HCT116 (cell line): ENCODE data around the gene NDC1. TPM values are rescaled to one million over a fixed set of nuclear protein-coding genes. Genes with fewer than 3 reads are reported as not detected.

Source experiments
- ATAC-seq: fragments of 200-7000 bp; cut with Tn5 transposase; 2 replicates; pipeline ENCODE4 v1.9.1; 2020; ENCODE audit warnings: mild to moderate bottlenecking, moderate library complexity
- BruUV-seq: library from RNA; stranded (reverse); fragments of 400-500 nt; replicated peaks from 2 replicates; lab custom pipeline; 2021; lab: Mats Ljungman, UMichigan
- CTCF ChIA-PET: fragments of 300-600 bp; sonication (Branson Sonifier 250); formaldehyde crosslinking; loops from one replicate; lab custom pipeline; 2021; ENCODE audit warnings: antibody characterized with exemption; lab: Charles Lee
- POLR2A ChIA-PET: fragments of 300-600, 350-600 bp; sonication (Branson Sonifier 250); formaldehyde crosslinking; loops from one replicate; lab custom pipeline; 2021; ENCODE audit warnings: antibody characterized with exemption; lab: Charles Lee
- RAD21 ChIA-PET, 2 experiments: fragments of 300-600 bp; sonication (Branson Sonifier 250); formaldehyde crosslinking; loops; one replicate each; lab custom pipeline; 2023; ENCODE audit warnings: low total read pairs in 2 of 2; ENCODE audit not compliant: uncharacterized antibody in 2 of 2, unreplicated experiment in 2 of 2, low non-redundant PET in 1 of 2; lab: Charles Lee
- DNase-seq: peaks from one replicate; pipeline ENCODE4 v3.0.0-alpha.2; 2010; ENCODE audit warnings: low read depth, low spot score
- H2AFZ ChIP-seq: fragments of 200-600 bp; shearing (Covaris generic), sonication (generic); 2 replicates; pipeline ENCODE4 v1.6.1; 2017; ENCODE audit warnings: low read depth, mixed run types, mixed read lengths, antibody characterized with exemption, low read length; ENCODE audit not compliant: poor library complexity, severe bottlenecking
- H3K27ac ChIP-seq: 2 replicates; pipeline ENCODE4 v1.5.1; 2012; ENCODE audit warnings: low read depth, low read length
- H3K27me3 ChIP-seq: fragments of 200-600 bp; sonication (generic); 2 replicates; pipeline ENCODE4 v1.6.1; 2016; ENCODE audit warnings: mixed run types, low read length, mixed read lengths; ENCODE audit not compliant: insufficient read depth
- H3K36me3 ChIP-seq, 2 experiments: fragments of 200-500 bp in 1 of 2; fragments of 200-600 bp in 1 of 2; sonication (Bioruptor generic) in 1 of 2; sonication (generic) in 1 of 2; 2 replicates each; pipeline versions ENCODE4 v1.5.1 to v1.6.1; 2014 to 2016; ENCODE audit warnings: low read length in 2 of 2, inconsistent platforms in 1 of 2, mixed read lengths in 1 of 2, mixed run types in 1 of 2; ENCODE audit not compliant: insufficient read depth in 2 of 2, control insufficient read depth in 1 of 2
- H3K4me1 ChIP-seq, 2 experiments: fragments of 200-600 bp in 1 of 2; sonication (generic) in 1 of 2; 2 replicates each; pipeline versions ENCODE4 v1.5.1 to v1.6.1; 2012 to 2017; ENCODE audit warnings: low read length in 2 of 2, inconsistent platforms in 1 of 2, mild to moderate bottlenecking in 1 of 2, mixed read lengths in 1 of 2, mixed run types in 1 of 2, moderate library complexity in 1 of 2; ENCODE audit not compliant: insufficient read depth in 2 of 2, control insufficient read depth in 1 of 2
- H3K4me2 ChIP-seq: fragments of 200-600 bp; sonication (generic); 2 replicates; pipeline ENCODE4 v1.6.1; 2017; ENCODE audit warnings: mixed run types, low read length, mixed read lengths
- H3K4me3 ChIP-seq, 2 experiments: fragments of 200-600 bp in 1 of 2; sonication (generic) in 1 of 2; replicated peaks in 1 of 2; 2 replicates each; pipeline ENCODE4 v1.5.1; 2011 to 2016; ENCODE audit warnings: low read length in 2 of 2, control low read depth in 1 of 2, low read depth in 1 of 2, mild to moderate bottlenecking in 1 of 2, mixed read lengths in 1 of 2, mixed run types in 1 of 2
- H3K79me2 ChIP-seq: fragments of 200-600 bp; sonication (generic); 2 replicates; pipeline ENCODE4 v1.6.1; 2017; ENCODE audit warnings: mild to moderate bottlenecking, mixed run types, low read length, moderate library complexity, mixed read lengths; ENCODE audit not compliant: insufficient read depth
- H3K9ac ChIP-seq: fragments of 200-600 bp; sonication (generic); 2 replicates; pipeline ENCODE4 v1.6.1; 2016; ENCODE audit warnings: low read length, mixed read lengths
- H3K9me2 ChIP-seq: fragments of 200-600 bp; sonication (generic), shearing (Covaris generic); 2 replicates; pipeline ENCODE4 v1.6.1; 2017; ENCODE audit warnings: mixed run types, mild to moderate bottlenecking, moderate library complexity; ENCODE audit not compliant: insufficient read depth
- H3K9me3 ChIP-seq, 2 experiments: fragments of 200-500 bp in 1 of 2; fragments of 200-600 bp in 1 of 2; sonication (Bioruptor generic) in 1 of 2; sonication (generic) in 1 of 2; 2 replicates each; pipeline ENCODE4 v1.6.1; 2014 to 2017; ENCODE audit warnings: low read length in 2 of 2, mixed read lengths in 2 of 2, inconsistent platforms in 1 of 2, low read depth in 1 of 2, mild to moderate bottlenecking in 1 of 2, mixed run types in 1 of 2, moderate library complexity in 1 of 2; ENCODE audit not compliant: control insufficient read depth in 1 of 2, insufficient read depth in 1 of 2
- H4K20me1 ChIP-seq: fragments of 200-600 bp; sonication (generic), shearing (Covaris generic); 2 replicates; pipeline ENCODE4 v1.6.1; 2017; ENCODE audit warnings: mixed run types, mild to moderate bottlenecking, moderate library complexity; ENCODE audit not compliant: insufficient read depth
- ATF3 ChIP-seq: IDR thresholded peaks from 2 replicates; pipeline ENCODE4 v1.6.1; 2012
- CBX3 ChIP-seq: IDR thresholded peaks from 2 replicates; pipeline ENCODE4 v1.6.1; 2012; ENCODE audit warnings: low read depth
- CTCF ChIP-seq, 3 experiments: fragments of 200-600 bp in 1 of 3; sonication (generic) in 1 of 3; IDR thresholded peaks in 2 of 3; conservative IDR thresholded peaks in 1 of 3; 2 replicates each; pipeline ENCODE4 v1.5.1; 2012 to 2017; ENCODE audit warnings: low read depth in 2 of 3, low read length in 2 of 3, antibody characterized with exemption in 1 of 3, borderline replicate concordance in 1 of 3, control low read depth in 1 of 3, mild to moderate bottlenecking in 1 of 3, mixed read lengths in 1 of 3, mixed run types in 1 of 3, moderate library complexity in 1 of 3; ENCODE audit not compliant: insufficient read depth in 1 of 3
- EGR1 ChIP-seq: IDR thresholded peaks from 2 replicates; pipeline ENCODE4 v1.6.1; 2012; ENCODE audit warnings: low read depth
- ELF1 ChIP-seq: IDR thresholded peaks from 2 replicates; pipeline ENCODE4 v1.6.1; 2012; ENCODE audit warnings: low read depth, borderline replicate concordance
- EZH2 ChIP-seq: fragments of 200-600 bp; sonication (generic); IDR thresholded peaks from 2 replicates; pipeline ENCODE4 v1.6.1; 2017; ENCODE audit warnings: antibody characterized with exemption, mixed run types
- EZH2phosphoT487 ChIP-seq: fragments of 200-600 bp; IDR thresholded peaks from 2 replicates; pipeline ENCODE4 v1.6.1; 2018; ENCODE audit warnings: antibody characterized with exemption, borderline replicate concordance
- MAX ChIP-seq: IDR thresholded peaks from 2 replicates; pipeline ENCODE4 v1.6.1; 2012
- POLR2AphosphoS5 ChIP-seq: IDR thresholded peaks from 2 replicates; pipeline ENCODE4 v1.6.1; 2011; ENCODE audit warnings: mild to moderate bottlenecking, low read depth, low read length, moderate library complexity
- RAD21 ChIP-seq: IDR thresholded peaks from 2 replicates; pipeline ENCODE4 v1.6.1; 2012; ENCODE audit warnings: low read depth, mild to moderate bottlenecking
- REST ChIP-seq: IDR thresholded peaks from 2 replicates; pipeline ENCODE4 v1.6.1; 2012; ENCODE audit warnings: low read depth
- SIN3A ChIP-seq: IDR thresholded peaks from 2 replicates; pipeline ENCODE4 v1.6.1; 2012; ENCODE audit warnings: low read depth
- SP1 ChIP-seq: IDR thresholded peaks from 2 replicates; pipeline ENCODE4 v1.6.1; 2012; ENCODE audit warnings: low read depth
- TCF7L2 ChIP-seq: IDR thresholded peaks from 2 replicates; pipeline ENCODE4 v1.7.0; 2011; ENCODE audit warnings: borderline replicate concordance, inconsistent platforms; ENCODE audit not compliant: insufficient read depth, insufficient read length; ENCODE audit errors: extremely low read depth
- ZBTB33 ChIP-seq: IDR thresholded peaks from 2 replicates; pipeline ENCODE4 v1.6.1; 2011; ENCODE audit warnings: mild to moderate bottlenecking, low read length, moderate library complexity; ENCODE audit not compliant: insufficient replicate concordance; ENCODE audit errors: extremely low read depth
- ZFX ChIP-seq: fragments of 450-650 bp; IDR thresholded peaks from 2 replicates; pipeline ENCODE4 v1.6.1; 2017
- ZNF274 ChIP-seq: fragments of 200-500 bp; sonication (Bioruptor generic); IDR thresholded peaks from 2 replicates; pipeline ENCODE4 v1.6.1; 2014; ENCODE audit warnings: mild to moderate bottlenecking, low read depth, low read length, inconsistent platforms
- intact Hi-C: fragments of 100-400 bp; cut with micrococcal nuclease; formaldehyde crosslinking; loops from 2 replicates; pipeline ENCODE4 v1.10.0; 2022
- total RNA-seq: library from RNA; stranded (reverse); gene quantifications from one replicate; pipeline ENCODE4 v1.2.1, GENCODE V29; 2021; ENCODE audit not compliant: unreplicated experiment

The NDC1 gene
- total RNA-seq, 1 experiment from 2014 or later: 54.7 TPM

GRCh38 chr1:53833393-53833792, 4.7 kb downstream of the NDC1 start:
- DNase-seq: no peak
- RAD21 ChIA-PET: no interaction called here
- no peaks in the 10 kb centered on the region for H3K9me3 ChIP-seq
- CTCF ChIA-PET: no interaction called here
- no TSS peak for BruUV-seq
- H3K4me1 ChIP-seq: peaks cover 0 to 8% of the 10 kb centered on the region in 2 experiments; a peak in 3 of 4 replicates
- peaks cover 86% of the 10 kb centered on the region for H3K79me2 ChIP-seq
- TF ChIP-seq ZBTB33 (no peak), EGR1 (no peak), ELF1 (no peak), SIN3A (no peak), ZFX (no peak), EZH2 (no peak), ATF3 (no peak), CTCF (IDR thresholded peaks at IDR 0.05 in 2 of 3, conservative IDR thresholded peaks at IDR 0.05 in 1 of 3; ENCODE audit: borderline replicate concordance in 1 of 3, insufficient read depth in 1 of 3, low read depth in 2 of 3, low read length in 2 of 3) (no peak), MAX (no peak), POLR2AphosphoS5 (no peak), CBX3 (no peak), SP1 (no peak), TCF7L2 (no peak), EZH2phosphoT487 (no peak), REST (no peak), RAD21 (no peak), ZNF274 (no peak)
- no peaks in the 10 kb centered on the region for H3K9me2 ChIP-seq
- no peak overlapping the region for H3K4me3 ChIP-seq
- H3K4me2 ChIP-seq: no peak overlapping the region
- H2AFZ ChIP-seq: no peak overlapping the region
- peaks cover 5 to 17% of the 10 kb centered on the region in 2 experiments; a peak in 3 of 4 replicates for H3K36me3 ChIP-seq
- no peak overlapping the region for H3K9ac ChIP-seq
- peaks cover 11% of the 10 kb centered on the region; the same call in 1 of the 2 replicates for H4K20me1 ChIP-seq
- H3K27ac ChIP-seq: no peak overlapping the region
- ATAC-seq: no peak
- POLR2A ChIA-PET: no interaction called here
- H3K27me3 ChIP-seq: no peaks in the 10 kb centered on the region
- intact Hi-C loops: no loop called here
